Mesodermal cell (in vitro differentiated cells): Measurements from ENCODE around the gene ICE2.

Experiments used
- H3K27ac ChIP-seq: 2 replicates; pipeline ENCODE4 v1.7.0; 2013; ENCODE audit warnings: mild to moderate bottlenecking, low read depth, low read length, moderate library complexity; ENCODE audit not compliant: severe bottlenecking
- H3K36me3 ChIP-seq: 2 replicates; pipeline ENCODE4 v1.7.1; 2013; ENCODE audit warnings: mild to moderate bottlenecking, low read length, moderate library complexity; ENCODE audit not compliant: control insufficient read depth, insufficient read depth
- H3K4me1 ChIP-seq: one replicate; pipeline ENCODE4 v1.7.1; 2013; ENCODE audit warnings: mild to moderate bottlenecking, low read length; ENCODE audit not compliant: insufficient read depth, control insufficient read depth, poor library complexity, severe bottlenecking
- H3K4me3 ChIP-seq: 2 replicates; pipeline ENCODE4 v1.7.0; 2013; ENCODE audit warnings: low read length, control low read depth, mild to moderate bottlenecking; ENCODE audit not compliant: insufficient read depth, poor library complexity, severe bottlenecking; ENCODE audit errors: extremely low read depth
- H3K9me3 ChIP-seq: 2 replicates; pipeline ENCODE4 v1.7.1; 2013; ENCODE audit warnings: mild to moderate bottlenecking, low read length, moderate library complexity; ENCODE audit not compliant: control insufficient read depth
- WGBS, 2 experiments: methylation state at CpG; one replicate each; pipeline ENCODE4 v1.1.5; 2013; ENCODE audit warnings: missing lambda C conversion rate in 2 of 2; ENCODE audit not compliant: insufficient coverage in 2 of 2; 5-methylcytosine and 5-hydroxymethylcytosine counted together

Gene ICE2

GRCh38 chr15:60471314-60471713, 7.6 kb downstream of the ICE2 start:
- peaks cover 45% of the 10 kb centered on the region for H3K36me3 ChIP-seq
- peaks cover 3% of the 10 kb centered on the region for H3K4me1 ChIP-seq
- WGBS, 2 experiments: 82 to 89% methylated on average over 3 of the region's 4 CpGs
- no peak overlapping the region for H3K27ac ChIP-seq
- H3K4me3 ChIP-seq: no peak overlapping the region
- H3K9me3 ChIP-seq: no peaks in the 10 kb centered on the region

- H3K4me1 ChIP-seq: peaks cover 3% of the 10 kb centered on the region
- H3K9me3 ChIP-seq: no peaks in the 10 kb centered on the region
- no peak overlapping the region for H3K27ac ChIP-seq
- H3K4me3 ChIP-seq: no peak overlapping the region
- H3K36me3 ChIP-seq: peaks cover 52% of the 10 kb centered on the region
Observed at GRCh38 chr15:60469893-60470641, 8.9 kb downstream of the ICE2 start.

- H3K4me3 ChIP-seq: no peak overlapping the region
- H3K27ac ChIP-seq: no peak overlapping the region
- H3K9me3 ChIP-seq: no peaks in the 10 kb centered on the region
- H3K4me1 ChIP-seq: no peaks in the 10 kb centered on the region
- peaks cover 45% of the 10 kb centered on the region for H3K36me3 ChIP-seq
- 93 to 97% methylated on average over 3 to 5 of the region's 7 CpGs for whole genome bisulfite sequencing, 2 experiments
Observed at GRCh38 chr15:60464836-60465630, 13.9 kb downstream of the ICE2 start.

GRCh38 chr15:60462027-60462426, 16.9 kb downstream of the ICE2 start:
- Histone ChIP-seq H3K9me3 (no peaks in the 10 kb centered on the region), H3K36me3 (peaks cover 27% of the 10 kb centered on the region), H3K4me1 (no peaks in the 10 kb centered on the region), H3K4me3 (no peak overlapping the region), H3K27ac (no peak overlapping the region)

- Histone ChIP-seq H3K4me1 (no peaks in the 10 kb centered on the region), H3K27ac (no peak overlapping the region), H3K9me3 (no peaks in the 10 kb centered on the region), H3K36me3 (peaks cover 22% of the 10 kb centered on the region), H3K4me3 (no peak overlapping the region)
- 80 to 100% methylated on average over 1 of the region's 4 CpGs for WGBS, 2 experiments
Observed at GRCh38 chr15:60460931-60461330, 18.0 kb downstream of the ICE2 start.

- 97 to 100% methylated on average over 1 to 4 of the region's 6 CpGs for WGBS, 2 experiments
- Histone ChIP-seq H3K4me3 (no peak overlapping the region), H3K36me3 (peaks cover 22% of the 10 kb centered on the region), H3K27ac (no peak overlapping the region), H3K9me3 (no peaks in the 10 kb centered on the region), H3K4me1 (no peaks in the 10 kb centered on the region)
Observed at GRCh38 chr15:60458721-60459120, 20.2 kb downstream of the ICE2 start.

- Histone ChIP-seq H3K9me3 (no peaks in the 10 kb centered on the region), H3K27ac (no peak overlapping the region), H3K4me3 (no peak overlapping the region), H3K36me3 (peaks cover 15% of the 10 kb centered on the region), H3K4me1 (no peaks in the 10 kb centered on the region)
- no CpG with 5 or more reads among the region's 3 CpGs for WGBS, 2 experiments
Observed at GRCh38 chr15:60457985-60458384, 21.0 kb downstream of the ICE2 start.

GRCh38 chr15:60454824-60455223, 24.1 kb downstream of the ICE2 start:
- H3K36me3 ChIP-seq: peaks cover 22% of the 10 kb centered on the region
- no peaks in the 10 kb centered on the region for H3K4me1 ChIP-seq
- H3K4me3 ChIP-seq: no peak overlapping the region
- WGBS, 2 experiments: 100% methylated on average over 1 of the region's 2 CpGs
- no peaks in the 10 kb centered on the region for H3K9me3 ChIP-seq
- H3K27ac ChIP-seq: no peak overlapping the region

GRCh38 chr15:60448668-60449360, 30.1 kb downstream of the ICE2 start:
- 96 to 100% methylated on average over 3 to 4 of the region's 5 CpGs for WGBS, 2 experiments
- Histone ChIP-seq H3K9me3 (no peaks in the 10 kb centered on the region), H3K36me3 (peaks cover 18% of the 10 kb centered on the region), H3K4me1 (no peaks in the 10 kb centered on the region), H3K27ac (no peak overlapping the region), H3K4me3 (no peak overlapping the region)

GRCh38 chr15:60444289-60444912, 34.5 kb downstream of the ICE2 start:
- Histone ChIP-seq H3K4me1 (no peaks in the 10 kb centered on the region), H3K9me3 (no peaks in the 10 kb centered on the region), H3K27ac (no peak overlapping the region), H3K36me3 (peaks cover 11% of the 10 kb centered on the region), H3K4me3 (no peak overlapping the region)
- 85 to 94% methylated on average over 5 to 6 of the region's 6 CpGs for WGBS, 2 experiments
